ENCODE measurements around the gene PCDHGC3. TPM values are rescaled to one million over a fixed set of nuclear protein-coding genes. Genes with fewer than 3 reads are reported as not detected.
"Not testable (repeated sequence)": the region's sequence is repeated elsewhere in the genome, so short reads cannot be mapped to it uniquely, and the experiment has no call there.

Gene PCDHGC3
- 104 TPM for total RNA-seq

- DNase-seq = peak; percentile 98
Observed at GRCh38 chr5:141475625-141476131, at the start of gene PCDHGC3. PCDHGC3 (plus strand) TSS chr5:141475966; CDS start chr5:141476117, 151 bp downstream.

GRCh38 chr5:141427783-141428426, 47.9 kb upstream of the PCDHGC3 start:
- no peak for DNase-seq

GRCh38 chr5:141430332-141431113, 45.2 kb upstream of the PCDHGC3 start, which contains the start of gene PCDHGA12:
PCDHGA12 (plus strand) TSS chr5:141430507; CDS start chr5:141430760, 253 bp downstream.
- DNase-seq = peak; percentile 31

GRCh38 chr5:141431286-141431685, 44.5 kb upstream of the PCDHGC3 start:
- DNase-seq = no peak

- not testable (repeated sequence) for DNase-seq
Observed at GRCh38 chr5:141432308-141432707, 43.5 kb upstream of the PCDHGC3 start.

GRCh38 chr5:141432726-141433125, 43.0 kb upstream of the PCDHGC3 start:
- DNase-seq = not testable (repeated sequence)

GRCh38 chr5:141434006-141434405, 41.8 kb upstream of the PCDHGC3 start:
- no peak for DNase-seq

- DNase-seq = no peak
Observed at GRCh38 chr5:141437221-141437620, 38.5 kb upstream of the PCDHGC3 start.

GRCh38 chr5:141439411-141440141, 36.2 kb upstream of the PCDHGC3 start:
- DNase-seq = no peak

GRCh38 chr5:141440341-141440740, 35.4 kb upstream of the PCDHGC3 start:
- no peak for DNase-seq

GRCh38 chr5:141441571-141442170, 34.1 kb upstream of the PCDHGC3 start:
- no peak for DNase-seq

- DNase-seq = no peak
Observed at GRCh38 chr5:141465351-141465750, 10.4 kb upstream of the PCDHGC3 start.

GRCh38 chr5:141476132-141476911, 556 bp downstream of the PCDHGC3 start:
- peak; percentile 92 for DNase-seq

GRCh38 chr5:141477044-141477575, 1.3 kb downstream of the PCDHGC3 start:
- DNase-seq = peak; percentile 24

- DNase-seq = peak; percentile 20
Observed at GRCh38 chr5:141477815-141478214, 2.0 kb downstream of the PCDHGC3 start.

- DNase-seq = peak; percentile 43
Observed at GRCh38 chr5:141478321-141478945, 2.7 kb downstream of the PCDHGC3 start.

GRCh38 chr5:141479776-141480175, 4.0 kb downstream of the PCDHGC3 start:
- DNase-seq = no peak

GRCh38 chr5:141483902-141484301, 8.1 kb downstream of the PCDHGC3 start:
- DNase-seq = no peak

- no peak for DNase-seq
Observed at GRCh38 chr5:141484310-141484640, 8.5 kb downstream of the PCDHGC3 start.

- peak; percentile 79 for DNase-seq
Observed at GRCh38 chr5:141484641-141485311, 9.0 kb downstream of the PCDHGC3 start, which contains the start of gene PCDHGC4. PCDHGC4 (plus strand) TSS chr5:141485030; CDS start chr5:141485174, 144 bp downstream.

All from tongue (tissue), 2 donors.